Skeletal muscle satellite cell (primary cell): ENCODE measurements around the gene PLEKHO2.

Experiments
- H3K27me3 ChIP-seq: 2 replicates; pipeline ENCODE4 v1.7.0; 2013; ENCODE audit warnings: low read length; ENCODE audit not compliant: control insufficient read depth, insufficient read depth
- H3K36me3 ChIP-seq: 2 replicates; pipeline ENCODE4 v1.7.0; 2013; ENCODE audit warnings: mild to moderate bottlenecking, control low read depth, low read length; ENCODE audit not compliant: insufficient read depth
- H3K4me1 ChIP-seq: 2 replicates; pipeline ENCODE4 v1.7.0; 2013; ENCODE audit warnings: low read length; ENCODE audit not compliant: control insufficient read depth, insufficient read depth
- H3K4me2 ChIP-seq: 2 replicates; pipeline ENCODE4 v1.7.0; 2013; ENCODE audit warnings: mild to moderate bottlenecking, low read length
- H3K4me3 ChIP-seq: 2 replicates; pipeline ENCODE4 v1.7.0; 2013; ENCODE audit warnings: low read length
- H3K9ac ChIP-seq: 2 replicates; pipeline ENCODE4 v1.7.0; 2013; ENCODE audit warnings: mild to moderate bottlenecking, low read depth, low read length, moderate library complexity
- H3K9me3 ChIP-seq: replicated peaks from 2 replicates; pipeline ENCODE4 v1.7.0; 2013; ENCODE audit warnings: mild to moderate bottlenecking, control low read depth, low read length

The PLEKHO2 gene

GRCh38 chr15:64911311-64912186 is 69.8 kb downstream of the PLEKHO2 start, which contains the start of gene ANKDD1A:
TSS of gene ANKDD1A (plus strand) at chr15:64911902. CDS start at chr15:64911931, 29 bp downstream.
- Histone ChIP-seq H3K36me3 (no peaks in the 10 kb centered on the region), H3K4me3 (peak within 1 kb of the TSS; percentile 87), H3K4me2 (peak within 1 kb of the TSS; percentile 95), H3K27me3 (no peaks in the 10 kb centered on the region), H3K9me3 (no peaks in the 10 kb centered on the region), H3K4me1 (peaks cover 4% of the 10 kb centered on the region), H3K9ac (peak within 1 kb of the TSS; percentile 60)

GRCh38 chr15:64912379-64913325 is 70.9 kb downstream of the PLEKHO2 start:
- Histone ChIP-seq H3K9ac (no peak overlapping the region), H3K27me3 (no peaks in the 10 kb centered on the region)

GRCh38 chr15:64915518-64916227 is 74.0 kb downstream of the PLEKHO2 start:
- no peaks in the 10 kb centered on the region for H3K36me3 ChIP-seq
- peaks cover 4% of the 10 kb centered on the region for H3K4me1 ChIP-seq
- H3K4me3 ChIP-seq: no peak overlapping the region
- no peaks in the 10 kb centered on the region for H3K9me3 ChIP-seq
- no peak overlapping the region for H3K4me2 ChIP-seq
- H3K9ac ChIP-seq: no peak overlapping the region
- H3K27me3 ChIP-seq: no peaks in the 10 kb centered on the region

More at GRCh38 chr15:64912379-64913325, 70.9 kb downstream of the PLEKHO2 start:
- Histone ChIP-seq H3K4me2 (peak overlapping the region; percentile 95), H3K36me3 (no peaks in the 10 kb centered on the region), H3K4me1 (peaks cover 4% of the 10 kb centered on the region), H3K9me3 (no peaks in the 10 kb centered on the region), H3K4me3 (peak overlapping the region; percentile 87)

GRCh38 chr15:64916365-64916764 is 74.7 kb downstream of the PLEKHO2 start:
- Histone ChIP-seq H3K4me2 (no peak overlapping the region), H3K9ac (no peak overlapping the region), H3K36me3 (no peaks in the 10 kb centered on the region), H3K4me3 (no peak overlapping the region), H3K9me3 (no peaks in the 10 kb centered on the region), H3K27me3 (no peaks in the 10 kb centered on the region), H3K4me1 (peaks cover under 1% of the 10 kb centered on the region)

GRCh38 chr15:64917211-64917610 is 75.5 kb downstream of the PLEKHO2 start:
- H3K9me3 ChIP-seq: no peaks in the 10 kb centered on the region
- H3K4me2 ChIP-seq: no peak overlapping the region
- H3K36me3 ChIP-seq: no peaks in the 10 kb centered on the region
- no peak overlapping the region for H3K9ac ChIP-seq
- no peaks in the 10 kb centered on the region for H3K4me1 ChIP-seq
- H3K27me3 ChIP-seq: no peaks in the 10 kb centered on the region
- H3K4me3 ChIP-seq: no peak overlapping the region
